ENCODE results near the gene ELFN1. TPM values are rescaled to one million over a fixed set of nuclear protein-coding genes. Genes with fewer than 3 reads are reported as not detected.

Gene ELFN1
- total RNA-seq, 3 donors from 2014 or later = 0.59 to 1.3 (median 0.96) TPM

DNA sequence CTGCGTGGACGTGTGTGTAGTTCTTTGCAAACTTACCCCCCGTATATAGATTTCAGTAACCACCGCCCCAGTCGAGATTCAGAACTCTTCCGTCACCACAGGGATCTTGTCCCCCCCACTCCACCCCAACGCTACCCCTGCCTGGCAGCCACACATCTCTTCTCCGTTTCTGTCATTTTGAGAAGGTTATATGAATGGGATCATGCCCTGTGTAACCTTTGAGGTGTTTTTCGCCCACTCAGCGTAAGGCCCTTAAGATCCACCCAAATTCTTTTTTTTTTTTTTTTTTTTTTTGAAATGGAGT, 83.4 kb downstream of the ELFN1 start:
- H3K4me3 ChIP-seq = no peak overlapping the region
- H3K36me3 ChIP-seq = no peaks in the 10 kb centered on the region
- no peaks in the 10 kb centered on the region for H3K9me3 ChIP-seq
- DNase-seq (ENCODE audit: low spot score in 2 of 2) = no peak
- intact Hi-C loops (cut with DNase I; ENCODE audit: low total_unique reads) = no loop called here
- H3K4me1 ChIP-seq = no peaks in the 10 kb centered on the region
- no peak for TF ChIP-seq POLR2A (IDR thresholded peaks at IDR 0.05)
- no peak for TF ChIP-seq POLR2AphosphoS5 (IDR thresholded peaks at IDR 0.05)
- TF ChIP-seq, protein P1, sequence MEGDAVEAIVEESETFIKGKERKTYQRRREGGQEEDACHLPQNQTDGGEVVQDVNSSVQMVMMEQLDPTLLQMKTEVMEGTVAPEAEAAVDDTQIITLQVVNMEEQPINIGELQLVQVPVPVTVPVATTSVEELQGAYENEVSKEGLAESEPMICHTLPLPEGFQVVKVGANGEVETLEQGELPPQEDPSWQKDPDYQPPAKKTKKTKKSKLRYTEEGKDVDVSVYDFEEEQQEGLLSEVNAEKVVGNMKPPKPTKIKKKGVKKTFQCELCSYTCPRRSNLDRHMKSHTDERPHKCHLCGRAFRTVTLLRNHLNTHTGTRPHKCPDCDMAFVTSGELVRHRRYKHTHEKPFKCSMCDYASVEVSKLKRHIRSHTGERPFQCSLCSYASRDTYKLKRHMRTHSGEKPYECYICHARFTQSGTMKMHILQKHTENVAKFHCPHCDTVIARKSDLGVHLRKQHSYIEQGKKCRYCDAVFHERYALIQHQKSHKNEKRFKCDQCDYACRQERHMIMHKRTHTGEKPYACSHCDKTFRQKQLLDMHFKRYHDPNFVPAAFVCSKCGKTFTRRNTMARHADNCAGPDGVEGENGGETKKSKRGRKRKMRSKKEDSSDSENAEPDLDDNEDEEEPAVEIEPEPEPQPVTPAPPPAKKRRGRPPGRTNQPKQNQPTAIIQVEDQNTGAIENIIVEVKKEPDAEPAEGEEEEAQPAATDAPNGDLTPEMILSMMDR (IDR thresholded peaks at IDR 0.05) = no peak
- no peak overlapping the region for H3K27ac ChIP-seq
- peaks cover 5 to 42% of the 10 kb centered on the region in 2 donors for H3K27me3 ChIP-seq

DNA sequence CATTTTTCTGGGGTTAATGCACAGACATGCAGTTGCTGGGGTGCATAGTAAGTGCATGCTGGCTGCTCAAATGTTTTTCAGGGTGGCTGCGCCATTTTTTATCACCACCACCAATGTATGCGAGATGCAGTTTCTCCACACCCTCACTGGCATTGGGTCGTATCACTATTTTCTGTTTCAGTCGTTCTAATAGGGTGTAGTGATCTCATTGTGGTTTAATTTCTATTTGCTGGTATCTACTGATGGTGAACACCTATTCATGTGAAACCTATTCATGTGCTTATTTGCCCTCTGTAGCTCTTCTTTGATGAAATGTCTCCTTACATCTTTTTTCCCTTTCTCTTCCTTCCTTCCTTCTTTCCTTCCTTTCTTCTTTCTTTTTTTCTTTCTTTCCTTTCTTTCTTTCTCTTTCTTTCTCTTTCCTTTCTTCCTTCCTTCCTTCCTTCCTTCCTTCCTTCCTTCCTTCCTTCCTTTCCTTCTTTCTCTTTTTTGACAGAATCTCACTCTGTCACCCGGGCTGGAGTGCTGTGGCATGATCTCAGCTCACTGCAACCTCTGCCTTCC, 84.3 kb downstream of the ELFN1 start:
- Histone ChIP-seq H3K27ac (no peak overlapping the region), H3K4me3 (no peak overlapping the region), H3K9me3 (no peaks in the 10 kb centered on the region), H3K27me3 (peaks cover 4 to 33% of the 10 kb centered on the region in 2 donors), H3K4me1 (no peaks in the 10 kb centered on the region), H3K36me3 (no peaks in the 10 kb centered on the region)
- DNase-seq (ENCODE audit: low spot score in 2 of 2) = no peak
- TF ChIP-seq POLR2A (IDR thresholded peaks at IDR 0.05) = no peak
- TF ChIP-seq, protein P1 (IDR thresholded peaks at IDR 0.05) = no peak
- no peak for TF ChIP-seq POLR2AphosphoS5 (IDR thresholded peaks at IDR 0.05)
- intact Hi-C loops (cut with DNase I; ENCODE audit: low total_unique reads) = no loop called here

DNA sequence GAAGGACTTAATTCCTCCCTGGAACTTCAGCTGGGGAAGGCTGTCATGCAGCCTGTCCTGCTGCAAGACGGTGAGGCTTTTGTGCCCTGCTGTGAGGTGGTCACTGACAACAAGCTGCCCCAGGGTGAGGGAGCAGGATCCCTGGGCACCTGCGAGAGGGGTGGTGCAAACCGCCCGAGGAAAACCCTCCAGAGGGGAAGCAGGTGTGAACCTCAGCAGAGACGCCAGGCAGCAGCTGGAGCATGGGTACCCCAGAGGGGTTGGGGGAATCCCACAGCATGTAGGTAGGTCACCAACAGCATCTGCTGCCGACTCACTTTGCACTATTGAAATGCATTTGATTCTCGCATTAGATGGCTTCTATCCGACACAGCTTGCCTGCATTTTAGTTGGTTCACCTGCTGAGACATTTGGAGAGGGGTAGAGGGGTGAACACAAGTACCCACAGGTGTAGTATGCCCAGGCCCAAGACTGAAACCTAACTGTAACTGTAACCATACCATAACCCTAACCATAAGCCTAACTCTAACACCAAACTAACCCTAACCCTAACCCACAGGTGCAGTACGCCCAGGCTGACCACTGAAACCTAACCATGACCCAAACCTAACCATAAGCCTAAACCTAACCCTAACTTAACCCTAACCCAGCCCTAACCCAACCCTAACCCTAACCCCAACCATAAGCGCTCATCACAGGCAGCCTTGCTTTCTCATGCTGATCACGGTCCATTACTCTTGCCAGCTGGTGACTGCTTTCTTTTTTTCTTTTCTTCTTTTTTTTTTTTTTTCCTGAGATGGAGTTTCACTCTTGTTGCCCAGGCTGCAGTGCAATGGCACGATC, 85.9 kb downstream of the ELFN1 start:
- TF ChIP-seq, protein P1 (IDR thresholded peaks at IDR 0.05) = no peak
- TF ChIP-seq POLR2A (IDR thresholded peaks at IDR 0.05) = no peak
- no peak for TF ChIP-seq POLR2AphosphoS5 (IDR thresholded peaks at IDR 0.05)
- Histone ChIP-seq H3K4me1 (no peaks in the 10 kb centered on the region), H3K27ac (no peak overlapping the region), H3K9me3 (no peaks in the 10 kb centered on the region), H3K27me3 (peaks cover 0 to 17% of the 10 kb centered on the region in 2 donors), H3K4me3 (no peak overlapping the region), H3K36me3 (no peaks in the 10 kb centered on the region)
- intact Hi-C loops (cut with DNase I; ENCODE audit: low total_unique reads) = no loop called here
- no peak for DNase-seq (ENCODE audit: low spot score in 2 of 2)

DNA sequence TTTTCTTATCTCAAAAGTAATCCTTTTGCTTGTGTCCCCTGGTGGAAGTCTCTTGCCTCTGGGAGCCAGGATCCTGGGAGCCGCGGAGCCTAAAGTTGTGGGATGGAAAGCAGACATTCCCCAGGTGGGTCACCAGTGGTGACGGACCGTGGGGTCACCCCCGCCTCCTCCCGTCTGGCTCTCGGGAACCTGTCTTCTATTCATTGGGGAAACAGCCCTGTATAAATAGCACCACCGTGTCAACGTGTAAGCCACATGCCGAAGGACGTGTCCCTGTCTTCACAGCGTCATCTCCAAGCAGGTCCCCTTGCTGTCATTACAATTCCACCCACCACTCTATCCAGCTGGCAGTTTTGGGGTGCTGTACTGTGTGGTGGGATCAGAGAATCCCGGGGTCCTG, 87.5 kb downstream of the ELFN1 start:
- DNase-seq (ENCODE audit: low spot score in 2 of 2) = no peak
- Histone ChIP-seq H3K9me3 (no peaks in the 10 kb centered on the region), H3K27me3 (peaks cover 0 to 17% of the 10 kb centered on the region in 2 donors), H3K27ac (no peak overlapping the region), H3K36me3 (no peaks in the 10 kb centered on the region), H3K4me1 (no peaks in the 10 kb centered on the region), H3K4me3 (no peak overlapping the region)
- intact Hi-C loops (cut with DNase I; ENCODE audit: low total_unique reads) = no loop called here
- TF ChIP-seq, protein P1 (IDR thresholded peaks at IDR 0.05) = no peak
- no peak for TF ChIP-seq POLR2A (IDR thresholded peaks at IDR 0.05)
- no peak for TF ChIP-seq POLR2AphosphoS5 (IDR thresholded peaks at IDR 0.05)
